OCI-LY1 (cell line): Measurements from ENCODE around the gene XPR1.

Experiments
- CTCF ChIP-seq: fragments of 200-600 bp; sonication (generic), shearing (Covaris generic); IDR thresholded peaks from 2 replicates; pipeline ENCODE4 v1.5.1; 2017; ENCODE audit warnings: mild to moderate bottlenecking, antibody characterized with exemption, low read length, moderate library complexity, mixed read lengths
- EZH2 ChIP-seq: fragments of 200-600 bp; sonication (generic), shearing (Covaris generic); IDR thresholded peaks from 2 replicates; pipeline ENCODE4 v1.8.0; 2017; ENCODE audit warnings: borderline replicate concordance, mixed run types, mild to moderate bottlenecking, antibody characterized with exemption, low read length, moderate library complexity, mixed read lengths

GRCh38 chr1:180908074-180908765, 276.4 kb downstream of the XPR1 start:
- TF ChIP-seq CTCF (no peak), EZH2 (no peak)
